ENCODE data around the gene GHR.

DNA sequence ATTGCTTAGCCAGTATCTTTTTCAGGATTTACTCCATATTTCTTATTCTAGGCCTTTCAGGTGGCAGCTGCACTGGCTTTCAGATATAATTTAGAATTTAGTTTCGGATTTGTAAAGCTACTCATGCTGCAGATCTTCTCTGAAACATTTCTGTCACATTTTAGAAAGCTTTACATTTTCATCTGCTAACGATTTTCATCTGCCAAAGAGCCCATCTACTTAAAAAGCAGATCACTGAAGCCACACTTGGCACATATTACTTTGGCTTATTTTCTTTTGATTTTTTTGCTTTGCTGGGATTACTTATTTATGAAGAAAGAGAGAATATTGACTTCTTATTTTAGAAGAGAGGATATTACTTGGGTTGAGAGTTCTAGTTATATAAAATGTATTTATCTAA lies 98.2 kb downstream of the GHR start:
- TF ChIP-seq, protein P1, sequence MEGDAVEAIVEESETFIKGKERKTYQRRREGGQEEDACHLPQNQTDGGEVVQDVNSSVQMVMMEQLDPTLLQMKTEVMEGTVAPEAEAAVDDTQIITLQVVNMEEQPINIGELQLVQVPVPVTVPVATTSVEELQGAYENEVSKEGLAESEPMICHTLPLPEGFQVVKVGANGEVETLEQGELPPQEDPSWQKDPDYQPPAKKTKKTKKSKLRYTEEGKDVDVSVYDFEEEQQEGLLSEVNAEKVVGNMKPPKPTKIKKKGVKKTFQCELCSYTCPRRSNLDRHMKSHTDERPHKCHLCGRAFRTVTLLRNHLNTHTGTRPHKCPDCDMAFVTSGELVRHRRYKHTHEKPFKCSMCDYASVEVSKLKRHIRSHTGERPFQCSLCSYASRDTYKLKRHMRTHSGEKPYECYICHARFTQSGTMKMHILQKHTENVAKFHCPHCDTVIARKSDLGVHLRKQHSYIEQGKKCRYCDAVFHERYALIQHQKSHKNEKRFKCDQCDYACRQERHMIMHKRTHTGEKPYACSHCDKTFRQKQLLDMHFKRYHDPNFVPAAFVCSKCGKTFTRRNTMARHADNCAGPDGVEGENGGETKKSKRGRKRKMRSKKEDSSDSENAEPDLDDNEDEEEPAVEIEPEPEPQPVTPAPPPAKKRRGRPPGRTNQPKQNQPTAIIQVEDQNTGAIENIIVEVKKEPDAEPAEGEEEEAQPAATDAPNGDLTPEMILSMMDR (IDR thresholded peaks at IDR 0.05; ENCODE audit: low read depth, low read length) = no peak
- TF ChIP-seq POLR2A (IDR thresholded peaks at IDR 0.05; ENCODE audit: extremely low read depth, insufficient read length) (no peak), MYC (IDR thresholded peaks at IDR 0.05; ENCODE audit: low read depth, low read length) (no peak), MAX (IDR thresholded peaks at IDR 0.05; ENCODE audit: low read depth, low read length) (no peak)

All from NB4 (cell line).